Naive B cell (primary cell): ENCODE results near the gene SLC25A18. TPM values are rescaled to one million over a fixed set of nuclear protein-coding genes. Genes with fewer than 3 reads are reported as not detected.

Experiments
- ATAC-seq, 2 donors: fragments of 150-1000 bp; cut with Tn5 transposase; 2 replicates each; pipeline ENCODE4 v1.10.0; 2021; ENCODE audit warnings: low read depth in 2 of 2, mild to moderate bottlenecking in 2 of 2, moderate library complexity in 2 of 2
- DNase-seq: peaks from one replicate; pipeline ENCODE4 v3.0.0; 2022
- H3K27ac Mint-ChIP-seq, 6 donors: one replicate each; pipeline ENCODE4 v1.8.0; 2020 to 2022; ENCODE audit warnings: mild to moderate bottlenecking in 6 of 6, mixed read lengths in 6 of 6, moderate library complexity in 5 of 6, inconsistent platforms in 2 of 6
- H3K27me3 Mint-ChIP-seq, 3 donors: one replicate each; pipeline ENCODE4 v1.8.0; 2021 to 2022; ENCODE audit warnings: mixed read lengths in 3 of 3, mild to moderate bottlenecking in 1 of 3
- H3K36me3 Mint-ChIP-seq, 2 donors: one replicate each; pipeline ENCODE4 v1.8.0; 2020 to 2022; ENCODE audit warnings: mixed read lengths in 2 of 2, inconsistent platforms in 1 of 2, mild to moderate bottlenecking in 1 of 2
- H3K4me1 Mint-ChIP-seq, 3 donors: one replicate each; pipeline ENCODE4 v1.8.0; 2020 to 2022; ENCODE audit warnings: mixed read lengths in 3 of 3, inconsistent platforms in 1 of 3, mild to moderate bottlenecking in 1 of 3, moderate library complexity in 1 of 3
- H3K4me3 Mint-ChIP-seq, 8 donors: one replicate each; pipeline ENCODE4 v1.8.0; 2020 to 2022; ENCODE audit warnings: mild to moderate bottlenecking in 8 of 8, mixed read lengths in 8 of 8, moderate library complexity in 8 of 8, inconsistent platforms in 2 of 8
- H3K9me3 Mint-ChIP-seq, 7 donors: one replicate each; pipeline ENCODE4 v1.8.0; 2020 to 2022; ENCODE audit warnings: mixed read lengths in 7 of 7, mild to moderate bottlenecking in 5 of 7, inconsistent platforms in 2 of 7, moderate library complexity in 1 of 7
- polyA plus RNA-seq, 6 donors: library from polyadenylated mRNA; unstranded; fragments of 300-500 nt; fragmentation: Illumina TruSeq; gene quantifications; one replicate each; pipeline ENCODE4 v1.2.3, GENCODE V29; 2021; ENCODE audit warnings: low read depth in 6 of 6

The SLC25A18 gene
- polyA plus RNA-seq, 6 donors from 2014 or later = 0.13 TPM; not detected in 5

- Mint-ChIP-seq H3K27ac (no peak overlapping the region), H3K4me3 (no peak overlapping the region), H3K4me1 (no peaks in the 10 kb centered on the region), H3K9me3 (no peaks in the 10 kb centered on the region), H3K36me3 (no peaks in the 10 kb centered on the region), H3K27me3 (peaks cover 0 to 14% (median 6%) of the 10 kb centered on the region in 3 donors)
- ATAC-seq (no peak), DNase-seq (no peak)
Measured at GRCh38 chr22:17579535-17579981, 16.3 kb downstream of the SLC25A18 start.

GRCh38 chr22:17580441-17581031, 17.2 kb downstream of the SLC25A18 start:
- Mint-ChIP-seq H3K27me3 (peaks cover 0 to 14% (median 6%) of the 10 kb centered on the region in 3 donors), H3K9me3 (no peaks in the 10 kb centered on the region), H3K4me3 (no peak overlapping the region), H3K4me1 (no peaks in the 10 kb centered on the region), H3K27ac (no peak overlapping the region), H3K36me3 (no peaks in the 10 kb centered on the region)
- ATAC-seq (no peak), DNase-seq (no peak)

GRCh38 chr22:17581056-17581455, 17.8 kb downstream of the SLC25A18 start:
- H3K27me3 Mint-ChIP-seq = peaks cover 0 to 14% (median 6%) of the 10 kb centered on the region in 3 donors
- no peaks in the 10 kb centered on the region for H3K36me3 Mint-ChIP-seq
- no peak overlapping the region for H3K27ac Mint-ChIP-seq
- ATAC-seq (no peak), DNase-seq (no peak)
- no peak overlapping the region for H3K4me3 Mint-ChIP-seq
- H3K9me3 Mint-ChIP-seq = no peaks in the 10 kb centered on the region
- no peaks in the 10 kb centered on the region for H3K4me1 Mint-ChIP-seq

GRCh38 chr22:17581631-17582030, 18.3 kb downstream of the SLC25A18 start:
- no peak for DNase-seq
- H3K27ac Mint-ChIP-seq = no peak overlapping the region
- no peak overlapping the region for H3K4me3 Mint-ChIP-seq
- no peak for ATAC-seq
- H3K9me3 Mint-ChIP-seq = no peaks in the 10 kb centered on the region
- no peaks in the 10 kb centered on the region for H3K36me3 Mint-ChIP-seq
- H3K4me1 Mint-ChIP-seq = no peaks in the 10 kb centered on the region
- H3K27me3 Mint-ChIP-seq = peaks cover 0 to 14% (median 6%) of the 10 kb centered on the region in 3 donors

GRCh38 chr22:17583151-17583550, 19.9 kb downstream of the SLC25A18 start:
- Mint-ChIP-seq H3K36me3 (no peaks in the 10 kb centered on the region), H3K27me3 (peaks cover 0 to 14% (median 6%) of the 10 kb centered on the region in 3 donors), H3K4me3 (peak overlapping the region in 1 of 8 donors; percentile 42), H3K27ac (no peak overlapping the region), H3K4me1 (no peaks in the 10 kb centered on the region), H3K9me3 (no peaks in the 10 kb centered on the region)
- ATAC-seq = no peak
- DNase-seq = no peak

- Mint-ChIP-seq H3K9me3 (no peaks in the 10 kb centered on the region), H3K4me1 (no peaks in the 10 kb centered on the region), H3K27me3 (peaks cover 0 to under 1% (median 0%) of the 10 kb centered on the region in 3 donors)
Measured at GRCh38 chr22:17586831-17587440, 23.6 kb downstream of the SLC25A18 start.

GRCh38 chr22:17587629-17588028, 24.3 kb downstream of the SLC25A18 start:
- H3K9me3 Mint-ChIP-seq = no peaks in the 10 kb centered on the region
- no peaks in the 10 kb centered on the region for H3K27me3 Mint-ChIP-seq
- DNase-seq = no peak
- no peak for ATAC-seq
- no peak overlapping the region for H3K27ac Mint-ChIP-seq
- peaks cover 0 to 2% (median 0%) of the 10 kb centered on the region in 3 donors for H3K4me1 Mint-ChIP-seq
- no peak overlapping the region for H3K4me3 Mint-ChIP-seq
- H3K36me3 Mint-ChIP-seq = peaks cover 9 to 23% of the 10 kb centered on the region in 2 donors

More at GRCh38 chr22:17586831-17587440, 23.6 kb downstream of the SLC25A18 start:
- DNase-seq (no peak), ATAC-seq (no peak)
- peak overlapping the region in 1 of 6 donors; percentile 83 for H3K27ac Mint-ChIP-seq
- H3K36me3 Mint-ChIP-seq = peaks cover 2 to 16% of the 10 kb centered on the region in 2 donors
- no peak overlapping the region for H3K4me3 Mint-ChIP-seq

- no peak for DNase-seq
- Mint-ChIP-seq H3K27me3 (no peaks in the 10 kb centered on the region), H3K4me3 (no peak overlapping the region), H3K27ac (no peak overlapping the region), H3K9me3 (no peaks in the 10 kb centered on the region), H3K4me1 (peaks cover 0 to 2% (median 0%) of the 10 kb centered on the region in 3 donors), H3K36me3 (peaks cover 16 to 28% of the 10 kb centered on the region in 2 donors)
- no peak for ATAC-seq
Measured at GRCh38 chr22:17588606-17589005, 25.3 kb downstream of the SLC25A18 start.

GRCh38 chr22:17589810-17590375, 26.6 kb downstream of the SLC25A18 start:
- Mint-ChIP-seq H3K27me3 (no peaks in the 10 kb centered on the region), H3K36me3 (peaks cover 16 to 35% of the 10 kb centered on the region in 2 donors), H3K9me3 (no peaks in the 10 kb centered on the region), H3K27ac (no peak overlapping the region), H3K4me3 (no peak overlapping the region), H3K4me1 (peaks cover 8 to 15% (median 12%) of the 10 kb centered on the region in 3 donors)
- DNase-seq (no peak), ATAC-seq (no peak)

- peaks cover 0 to 2% (median 0%) of the 10 kb centered on the region in 7 donors for H3K9me3 Mint-ChIP-seq
- no peaks in the 10 kb centered on the region for H3K27me3 Mint-ChIP-seq
- peaks cover 13 to 22% (median 19%) of the 10 kb centered on the region in 3 donors for H3K4me1 Mint-ChIP-seq
- DNase-seq (no peak), ATAC-seq (no peak)
- H3K36me3 Mint-ChIP-seq = peaks cover 16 to 35% of the 10 kb centered on the region in 2 donors
- H3K4me3 Mint-ChIP-seq = no peak overlapping the region
- H3K27ac Mint-ChIP-seq = no peak overlapping the region
Measured at GRCh38 chr22:17590586-17590985, 27.3 kb downstream of the SLC25A18 start.

GRCh38 chr22:17592201-17592600, 28.9 kb downstream of the SLC25A18 start:
- Mint-ChIP-seq H3K4me1 (peaks cover 19 to 32% (median 29%) of the 10 kb centered on the region in 3 donors), H3K27ac (peak overlapping the region in 1 of 6 donors; percentile 81), H3K36me3 (peaks cover 26 to 44% of the 10 kb centered on the region in 2 donors), H3K4me3 (no peak overlapping the region), H3K27me3 (no peaks in the 10 kb centered on the region), H3K9me3 (peaks cover 0 to 4% (median 0%) of the 10 kb centered on the region in 7 donors)
- DNase-seq (no peak), ATAC-seq (no peak)

- ATAC-seq (no peak), DNase-seq (no peak)
- H3K27me3 Mint-ChIP-seq = no peaks in the 10 kb centered on the region
- peak overlapping the region in 2 of 6 donors; percentile 62 to 86 for H3K27ac Mint-ChIP-seq
- H3K4me1 Mint-ChIP-seq = peaks cover 22 to 32% (median 29%) of the 10 kb centered on the region in 3 donors
- H3K36me3 Mint-ChIP-seq = peaks cover 45 to 54% of the 10 kb centered on the region in 2 donors
- H3K4me3 Mint-ChIP-seq = peak overlapping the region in 3 of 8 donors; percentile 4 to 55 (median 21)
- H3K9me3 Mint-ChIP-seq = peaks cover 0 to 4% (median 0%) of the 10 kb centered on the region in 7 donors
Measured at GRCh38 chr22:17596226-17596625, 32.9 kb downstream of the SLC25A18 start.

GRCh38 chr22:17597217-17597616, 33.9 kb downstream of the SLC25A18 start:
- DNase-seq (no peak), ATAC-seq (no peak)
- Mint-ChIP-seq H3K36me3 (peaks cover 36 to 49% of the 10 kb centered on the region in 2 donors), H3K27me3 (no peaks in the 10 kb centered on the region), H3K4me3 (no peak overlapping the region), H3K27ac (peak overlapping the region in 2 of 6 donors; percentile 6 to 27), H3K9me3 (peaks cover 0 to 4% (median 0%) of the 10 kb centered on the region in 7 donors), H3K4me1 (peaks cover 22 to 32% (median 29%) of the 10 kb centered on the region in 3 donors)
